MM.1S (cell line): ENCODE results near the gene DHRS12.
A peak's percentile ranks its signal among the peaks of the same experiment; 100 is the strongest.

Experiments
- DNase-seq: peaks from one replicate; pipeline ENCODE4 v3.0.0-alpha.2; 2015
- H2AFZ ChIP-seq: fragments of 300-600 bp; sonication (generic); 2 replicates; pipeline ENCODE4 v1.6.0; 2016; ENCODE audit warnings: antibody characterized with exemption, low read length
- H3F3A ChIP-seq: fragments of 300-600 bp; sonication (generic); 2 replicates; pipeline ENCODE4 v1.6.1; 2016; ENCODE audit warnings: mild to moderate bottlenecking, antibody characterized with exemption, low read length, moderate library complexity, mixed read lengths; ENCODE audit not compliant: insufficient read depth
- H3K27ac ChIP-seq: fragments of 300-600 bp; sonication (generic); 2 replicates; pipeline ENCODE4 v1.5.1; 2016; ENCODE audit warnings: mild to moderate bottlenecking, low read length
- H3K27me3 ChIP-seq: fragments of 300-600 bp; sonication (generic); replicated peaks from 2 replicates; pipeline ENCODE4 v1.6.0; 2016; ENCODE audit warnings: low read length; ENCODE audit not compliant: insufficient read depth
- H3K36me3 ChIP-seq: fragments of 300-600 bp; sonication (generic); replicated peaks from 2 replicates; pipeline ENCODE4 v1.6.1; 2016; ENCODE audit warnings: mild to moderate bottlenecking, low read length, mixed read lengths; ENCODE audit not compliant: insufficient read depth
- H3K4me1 ChIP-seq: fragments of 300-600 bp; sonication (generic); 2 replicates; pipeline ENCODE4 v1.6.1; 2016; ENCODE audit warnings: low read length, mixed read lengths
- H3K4me2 ChIP-seq: fragments of 300-600 bp; sonication (generic); 2 replicates; pipeline ENCODE4 v1.6.0; 2016; ENCODE audit warnings: low read depth, low read length
- H3K4me3 ChIP-seq: fragments of 300-600 bp; sonication (generic); 2 replicates; pipeline ENCODE4 v1.5.1; 2016; ENCODE audit warnings: low read length, mixed read lengths
- H3K79me2 ChIP-seq: fragments of 300-600 bp; sonication (generic); 2 replicates; pipeline ENCODE4 v1.6.1; 2016; ENCODE audit warnings: mixed run types, low read length, mixed read lengths
- H3K9ac ChIP-seq: fragments of 300-600 bp; sonication (generic); 2 replicates; pipeline ENCODE4 v1.6.1; 2016; ENCODE audit warnings: low read length, mixed read lengths
- H3K9me2 ChIP-seq: fragments of 300-600 bp; sonication (generic); replicated peaks from 2 replicates; pipeline ENCODE4 v1.6.1; 2016; ENCODE audit warnings: mild to moderate bottlenecking, low read length, mixed read lengths; ENCODE audit not compliant: insufficient read depth
- H3K9me3 ChIP-seq: fragments of 300-600 bp; sonication (generic); replicated peaks from 2 replicates; pipeline ENCODE4 v1.6.1; 2016; ENCODE audit warnings: mild to moderate bottlenecking, low read length, mixed read lengths; ENCODE audit not compliant: insufficient read depth
- H4K20me1 ChIP-seq: fragments of 300-600 bp; sonication (generic); 2 replicates; pipeline ENCODE4 v1.6.1; 2016; ENCODE audit warnings: mild to moderate bottlenecking, low read length, moderate library complexity, mixed read lengths; ENCODE audit not compliant: insufficient read depth
- CTCF ChIP-seq: fragments of 300-600 bp; sonication (generic); IDR thresholded peaks from 2 replicates; pipeline ENCODE4 v1.5.1; 2016; ENCODE audit warnings: antibody characterized with exemption, low read length, mixed read lengths
- EZH2 ChIP-seq: fragments of 300-600 bp; sonication (generic); optimal IDR thresholded peaks from 2 replicates; pipeline ENCODE3; 2017; ENCODE audit warnings: low read depth, mild to moderate bottlenecking, antibody characterized with exemption, low read length, mixed read lengths
- EZH2phosphoT487 ChIP-seq: fragments of 300-600 bp; sonication (generic); IDR thresholded peaks from 2 replicates; pipeline ENCODE4 v1.6.1; 2018; ENCODE audit warnings: antibody characterized with exemption, low read length

Gene DHRS12

GRCh38 chr13:51803422-51804294 is at the start of gene DHRS12:
Gene DHRS12 (minus strand): TSS chr13:51804163. CDS start chr13:51799659, 4,504 bp downstream.
- TF ChIP-seq EZH2phosphoT487 = no peak
- no peak for TF ChIP-seq CTCF
- no peak for TF ChIP-seq EZH2
- Histone ChIP-seq H4K20me1 (no peaks in the 10 kb centered on the region), H3K36me3 (no peaks in the 10 kb centered on the region), H3K4me1 (peaks cover 16% of the 10 kb centered on the region), H3K9ac (peak within 1 kb of the TSS; percentile 66), H3K27ac (peak within 1 kb of the TSS; percentile 61; the same call in 1 of the 2 replicates), H3K27me3 (no peaks in the 10 kb centered on the region), H3K4me2 (peak within 1 kb of the TSS; percentile 92), H2AFZ (peak within 1 kb of the TSS; percentile 81), H3K9me2 (no peaks in the 10 kb centered on the region), H3K9me3 (no peaks in the 10 kb centered on the region), H3K4me3 (peak within 1 kb of the TSS; percentile 74), H3F3A (no peaks in the 10 kb centered on the region), H3K79me2 (no peaks in the 10 kb centered on the region)
- peak; percentile 72 for DNase-seq

- DNase-seq = no peak
These were observed 45.5 kb upstream of the DHRS12 start for GRCh38 chr13:51849145-51850101.

GRCh38 chr13:51848674-51849073 is 44.7 kb upstream of the DHRS12 start:
- TF ChIP-seq EZH2 = no peak
- TF ChIP-seq EZH2phosphoT487 = no peak
- no peak for TF ChIP-seq CTCF
- H3K9me3 ChIP-seq = no peaks in the 10 kb centered on the region
- H3K27me3 ChIP-seq = no peaks in the 10 kb centered on the region
- H3K9ac ChIP-seq = no peak overlapping the region
- H3K79me2 ChIP-seq = no peaks in the 10 kb centered on the region
- H3K9me2 ChIP-seq = no peaks in the 10 kb centered on the region
- no peak overlapping the region for H3K4me3 ChIP-seq
- H3K27ac ChIP-seq = no peak overlapping the region
- no peak overlapping the region for H2AFZ ChIP-seq
- H3K4me1 ChIP-seq = no peaks in the 10 kb centered on the region
- no peaks in the 10 kb centered on the region for H3F3A ChIP-seq
- H4K20me1 ChIP-seq = no peaks in the 10 kb centered on the region
- no peaks in the 10 kb centered on the region for H3K36me3 ChIP-seq
- H3K4me2 ChIP-seq = no peak overlapping the region
- no peak for DNase-seq

More at GRCh38 chr13:51849145-51850101, 45.5 kb upstream of the DHRS12 start:
- H3K9ac ChIP-seq = no peak overlapping the region
- no peak overlapping the region for H3K4me3 ChIP-seq
- H3K4me1 ChIP-seq = no peaks in the 10 kb centered on the region
- no peaks in the 10 kb centered on the region for H3K9me2 ChIP-seq
- no peaks in the 10 kb centered on the region for H3F3A ChIP-seq
- H3K4me2 ChIP-seq = no peak overlapping the region
- H3K36me3 ChIP-seq = no peaks in the 10 kb centered on the region
- no peaks in the 10 kb centered on the region for H4K20me1 ChIP-seq
- H3K27ac ChIP-seq = no peak overlapping the region
- no peaks in the 10 kb centered on the region for H3K79me2 ChIP-seq
- TF ChIP-seq EZH2phosphoT487 (no peak), CTCF (peak; percentile 45)
- no peaks in the 10 kb centered on the region for H3K9me3 ChIP-seq
- no peaks in the 10 kb centered on the region for H3K27me3 ChIP-seq
- no peak overlapping the region for H2AFZ ChIP-seq
